Glutamatergic neuron (in vitro differentiated cells): ENCODE measurements around the gene SLC52A1. TPM values are rescaled to one million over a fixed set of nuclear protein-coding genes. Genes with fewer than 3 reads are reported as not detected.

Experiments
- DNase-seq: peaks from one replicate; pipeline ENCODE4 v3.0.0; 2022
- H3K27ac Mint-ChIP-seq: one replicate; pipeline ENCODE4 v1.8.0; 2020; ENCODE audit warnings: mild to moderate bottlenecking, mixed read lengths, inconsistent platforms; ENCODE audit not compliant: unreplicated experiment
- H3K27me3 Mint-ChIP-seq: one replicate; pipeline ENCODE4 v1.8.0; 2020; ENCODE audit warnings: mild to moderate bottlenecking, moderate library complexity, mixed read lengths, inconsistent platforms; ENCODE audit not compliant: unreplicated experiment
- H3K36me3 Mint-ChIP-seq: one replicate; pipeline ENCODE4 v1.8.0; 2020; ENCODE audit warnings: mild to moderate bottlenecking, mixed read lengths, inconsistent platforms; ENCODE audit not compliant: unreplicated experiment
- H3K4me1 Mint-ChIP-seq: one replicate; pipeline ENCODE4 v1.8.0; 2020; ENCODE audit warnings: mild to moderate bottlenecking, low read depth, mixed read lengths, inconsistent platforms; ENCODE audit not compliant: unreplicated experiment
- H3K4me3 Mint-ChIP-seq: one replicate; pipeline ENCODE4 v1.8.0; 2020; ENCODE audit warnings: mild to moderate bottlenecking, mixed read lengths, inconsistent platforms; ENCODE audit not compliant: unreplicated experiment
- H3K9me3 Mint-ChIP-seq: one replicate; pipeline ENCODE4 v1.8.0; 2020; ENCODE audit warnings: mild to moderate bottlenecking, moderate library complexity, mixed read lengths, inconsistent platforms; ENCODE audit not compliant: unreplicated experiment
- CTCF ChIP-seq: fragments of 200-600 bp; sonication (generic); IDR thresholded peaks from one replicate; pipeline ENCODE4 v1.5.0; 2021; ENCODE audit not compliant: partially characterized antibody, unreplicated experiment
- total RNA-seq: library from RNA; stranded (reverse); fragmentation: NEBNext Ultra II Directional; extraction: Animal tissue kit (Norgen Biotek cat#: 25700); gene quantifications from one replicate; pipeline ENCODE4 v1.2.1, GENCODE V29; 2021; ENCODE audit not compliant: unreplicated experiment

Gene SLC52A1
- total RNA-seq, 1 donor from 2014 or later: not detected

GRCh38 chr17:4999430-5000093, 35.7 kb downstream of the SLC52A1 start:
- H3K4me3 Mint-ChIP-seq: peak overlapping the region; percentile 79
- peak overlapping the region; percentile 62 for H3K27ac Mint-ChIP-seq
- no peak for TF ChIP-seq CTCF
- no peak for DNase-seq
- peaks cover 14% of the 10 kb centered on the region for H3K27me3 Mint-ChIP-seq
- peaks cover 4% of the 10 kb centered on the region for H3K4me1 Mint-ChIP-seq
- H3K36me3 Mint-ChIP-seq: peaks cover 9% of the 10 kb centered on the region
- peaks cover 7% of the 10 kb centered on the region for H3K9me3 Mint-ChIP-seq

- TF ChIP-seq CTCF: no peak
- H3K27me3 Mint-ChIP-seq: peaks cover 14% of the 10 kb centered on the region
- peaks cover 7% of the 10 kb centered on the region for H3K9me3 Mint-ChIP-seq
- H3K27ac Mint-ChIP-seq: peak overlapping the region; percentile 62
- H3K4me3 Mint-ChIP-seq: peak overlapping the region; percentile 83
- peaks cover 4% of the 10 kb centered on the region for H3K4me1 Mint-ChIP-seq
- H3K36me3 Mint-ChIP-seq: peaks cover 2% of the 10 kb centered on the region
- no peak for DNase-seq
These were observed 36.3 kb downstream of the SLC52A1 start for GRCh38 chr17:4998732-4999429.

GRCh38 chr17:4998027-4998731, 37.0 kb downstream of the SLC52A1 start:
- TF ChIP-seq CTCF: no peak
- Mint-ChIP-seq H3K4me3 (peak overlapping the region; percentile 83), H3K36me3 (no peaks in the 10 kb centered on the region), H3K9me3 (peaks cover 7% of the 10 kb centered on the region), H3K27me3 (peaks cover 14% of the 10 kb centered on the region), H3K4me1 (peaks cover 4% of the 10 kb centered on the region), H3K27ac (no peak overlapping the region)
- DNase-seq: peak; percentile 55

GRCh38 chr17:4997302-4998026, 37.8 kb downstream of the SLC52A1 start, which contains the start of the genes INCA1 and KIF1C:
TSS of gene INCA1 (minus strand) at chr17:4997522. CDS start at chr17:4994437, 3,085 bp downstream.
TSS of gene KIF1C (plus strand) at chr17:4997950. CDS start at chr17:5000247, 2,297 bp downstream.
- H3K36me3 Mint-ChIP-seq: no peaks in the 10 kb centered on the region
- H3K4me3 Mint-ChIP-seq: peak within 1 kb of the TSS; percentile 84
- no peak for TF ChIP-seq CTCF
- peaks cover 14% of the 10 kb centered on the region for H3K27me3 Mint-ChIP-seq
- H3K4me1 Mint-ChIP-seq: peaks cover 4% of the 10 kb centered on the region
- peak; percentile 90 for DNase-seq
- H3K27ac Mint-ChIP-seq: no peak within 1 kb of the TSS
- H3K9me3 Mint-ChIP-seq: peaks cover 7% of the 10 kb centered on the region
